CD8-positive, alpha-beta memory T cell (primary cell): ENCODE results near the gene BBX. TPM values are rescaled to one million over a fixed set of nuclear protein-coding genes. Genes with fewer than 3 reads are reported as not detected.

Source experiments
- CTCF ChIA-PET: fragments of 350-600 bp; sonication (Branson Sonifier 250); formaldehyde crosslinking; loops from one replicate; lab custom pipeline; 2021; ENCODE audit warnings: antibody characterized with exemption; lab: Charles Lee
- POLR2A ChIA-PET: fragments of 350-600 bp; sonication (Branson Sonifier 250); formaldehyde crosslinking; loops from one replicate; lab custom pipeline; 2021; ENCODE audit warnings: antibody characterized with exemption; lab: Charles Lee
- DNase-seq, 5 donors: peaks; one replicate each; pipeline versions ENCODE4 v3.0.0 to v3.0.0-alpha.2; 2020 to 2022; ENCODE audit warnings: mixed read lengths in 1 of 5
- H3K27ac ChIP-seq: one replicate; pipeline ENCODE4 v1.7.0; 2013; ENCODE audit warnings: low read depth, mild to moderate bottlenecking, low read length, moderate library complexity
- H3K27me3 ChIP-seq: 2 replicates; pipeline ENCODE4 v1.7.0; 2013; ENCODE audit warnings: low read length, mild to moderate bottlenecking; ENCODE audit not compliant: insufficient read depth, poor library complexity, severe bottlenecking
- H3K36me3 ChIP-seq: 2 replicates; pipeline ENCODE4 v1.7.0; 2013; ENCODE audit warnings: mild to moderate bottlenecking, low read length, moderate library complexity; ENCODE audit not compliant: insufficient read depth
- H3K4me1 ChIP-seq: 2 replicates; pipeline ENCODE4 v1.7.0; 2013; ENCODE audit warnings: mild to moderate bottlenecking, low read length, moderate library complexity; ENCODE audit not compliant: insufficient read depth
- H3K4me3 ChIP-seq: 2 replicates; pipeline ENCODE4 v1.7.0; 2013; ENCODE audit warnings: mild to moderate bottlenecking, low read length
- H3K9me3 ChIP-seq: 2 replicates; pipeline ENCODE4 v1.7.0; 2013; ENCODE audit warnings: mild to moderate bottlenecking, low read length
- H3K27ac Mint-ChIP-seq, 8 donors: one replicate each; pipeline ENCODE4 v1.8.0; 2020 to 2021; ENCODE audit warnings: mixed read lengths in 8 of 8, mild to moderate bottlenecking in 6 of 8, inconsistent platforms in 3 of 8, moderate library complexity in 3 of 8
- H3K27me3 Mint-ChIP-seq, 2 donors: one replicate each; pipeline ENCODE4 v1.8.0; 2020 to 2021; ENCODE audit warnings: mixed read lengths in 2 of 2, mild to moderate bottlenecking in 1 of 2, moderate library complexity in 1 of 2
- H3K36me3 Mint-ChIP-seq, 3 donors: one replicate each; pipeline ENCODE4 v1.8.0; 2020 to 2021; ENCODE audit warnings: mixed read lengths in 3 of 3, inconsistent platforms in 1 of 3, mild to moderate bottlenecking in 1 of 3
- H3K4me1 Mint-ChIP-seq, 3 donors: one replicate each; pipeline ENCODE4 v1.8.0; 2020 to 2021; ENCODE audit warnings: mixed read lengths in 3 of 3, inconsistent platforms in 1 of 3, mild to moderate bottlenecking in 1 of 3
- H3K4me3 Mint-ChIP-seq, 7 donors: one replicate each; pipeline ENCODE4 v1.8.0; 2020 to 2021; ENCODE audit warnings: mixed read lengths in 7 of 7, mild to moderate bottlenecking in 6 of 7, moderate library complexity in 4 of 7, inconsistent platforms in 2 of 7
- H3K9me3 Mint-ChIP-seq, 5 donors: one replicate each; pipeline ENCODE4 v1.8.0; 2020 to 2022; ENCODE audit warnings: mixed read lengths in 5 of 5, mild to moderate bottlenecking in 3 of 5, moderate library complexity in 2 of 5, inconsistent platforms in 1 of 5
- polyA plus RNA-seq: library from polyadenylated mRNA; unstranded; fragments of 300-500 nt; fragmentation: Illumina TruSeq; gene quantifications from one replicate; pipeline ENCODE4 v1.2.3, GENCODE V29; 2021
- total RNA-seq, 2 experiments: library from RNA; stranded (reverse); gene quantifications; one replicate each; pipeline ENCODE4 v1.2.3, GENCODE V29; 2021

BBX gene
- total and polyA plus RNA-seq, 3 experiments from 2014 or later, result 44.5 to 126 (median 54.0) TPM

DNA sequence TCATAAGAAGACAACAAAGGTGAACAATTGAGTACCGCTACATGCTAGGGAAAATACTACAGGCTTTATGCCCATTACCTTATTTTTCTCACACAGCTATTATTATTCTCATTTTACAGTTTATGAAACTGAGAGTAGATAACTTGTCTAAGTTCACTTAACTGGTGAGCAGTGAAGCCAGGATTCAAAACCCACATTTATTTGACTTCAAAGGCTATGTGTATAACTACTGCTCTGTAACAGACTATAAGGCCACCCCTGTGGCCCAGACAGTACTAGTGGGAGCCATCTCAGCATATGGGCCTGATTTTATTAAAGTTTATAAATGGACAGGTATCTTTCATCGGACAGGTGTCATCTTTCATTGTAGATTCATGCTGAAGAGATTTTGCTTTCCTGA, 14.4 kb upstream of the BBX start:
- Histone ChIP-seq H3K27me3 (no peaks in the 10 kb centered on the region), H3K36me3 (no peaks in the 10 kb centered on the region), H3K4me3 (no peak overlapping the region), H3K4me1 (no peaks in the 10 kb centered on the region), H3K27ac (no peak overlapping the region), H3K9me3 (no peaks in the 10 kb centered on the region)
- Mint-ChIP-seq H3K36me3 (no peaks in the 10 kb centered on the region), H3K9me3 (peaks cover 0 to 2% (median 0%) of the 10 kb centered on the region in 5 donors), H3K4me1 (no peaks in the 10 kb centered on the region), H3K27ac (no peak overlapping the region), H3K27me3 (peaks cover 11 to 36% of the 10 kb centered on the region in 2 donors), H3K4me3 (no peak overlapping the region)
- ChIA-PET CTCF (no interaction called here), POLR2A (no interaction called here)
- DNase-seq, result no peak

DNA sequence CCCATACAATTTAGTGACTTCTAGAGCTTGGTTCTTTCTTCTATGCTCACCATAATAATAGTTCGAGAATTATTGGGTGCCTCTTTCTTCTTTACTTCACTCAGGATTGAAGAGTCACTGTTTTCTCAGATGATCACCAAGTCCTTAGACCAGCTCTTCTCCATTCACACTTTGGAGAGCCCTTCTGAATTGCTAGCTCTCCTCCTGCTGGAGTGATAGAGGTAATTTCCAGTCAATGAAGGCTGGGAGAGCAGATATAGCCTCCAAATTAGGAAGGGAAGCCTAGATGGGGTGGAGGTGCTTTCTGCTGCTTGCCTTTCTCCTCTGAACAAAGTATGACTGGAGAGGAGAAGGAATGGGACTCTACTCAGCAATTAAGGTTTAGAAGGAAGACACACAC, 10.7 kb upstream of the BBX start:
- H3K4me1 Mint-ChIP-seq, result no peaks in the 10 kb centered on the region
- DNase-seq, result no peak
- no peak overlapping the region for H3K27ac ChIP-seq
- H3K27ac Mint-ChIP-seq, result no peak overlapping the region
- no peaks in the 10 kb centered on the region for H3K4me1 ChIP-seq
- no peaks in the 10 kb centered on the region for H3K9me3 ChIP-seq
- POLR2A ChIA-PET, result no interaction called here
- CTCF ChIA-PET, result interaction anchor here (0.7 kb wide), 1 partner anchor 10 kb away, joined by 3 read pairs; no protein-coding TSS in a partner anchor
- no peak overlapping the region for H3K4me3 ChIP-seq
- H3K36me3 ChIP-seq, result no peaks in the 10 kb centered on the region
- no peaks in the 10 kb centered on the region for H3K27me3 ChIP-seq
- peaks cover 6 to 45% of the 10 kb centered on the region in 2 donors for H3K27me3 Mint-ChIP-seq
- no peak overlapping the region for H3K4me3 Mint-ChIP-seq
- H3K9me3 Mint-ChIP-seq, result peaks cover 0 to 2% (median 0%) of the 10 kb centered on the region in 5 donors
- H3K36me3 Mint-ChIP-seq, result no peaks in the 10 kb centered on the region

DNA sequence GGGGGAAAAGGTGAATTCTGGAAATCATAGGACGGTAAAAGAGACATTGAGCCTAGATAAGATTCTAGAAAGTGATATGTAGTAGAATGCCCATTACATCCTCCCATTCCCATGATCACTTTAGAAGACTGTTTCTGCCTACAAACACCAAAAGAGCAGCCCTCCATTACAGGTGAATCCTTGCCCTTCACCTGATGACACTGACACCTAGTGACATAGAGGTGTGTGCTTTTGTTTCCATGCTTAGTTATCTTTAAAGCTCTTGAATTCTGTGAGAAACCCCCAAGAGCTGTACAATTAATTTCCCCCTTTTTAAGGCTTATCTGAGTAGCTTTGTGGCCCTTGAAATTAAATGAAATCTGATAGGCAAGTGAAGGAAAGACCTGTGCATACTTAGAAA, 8.3 kb upstream of the BBX start:
- peaks cover 9 to 26% of the 10 kb centered on the region in 2 donors for H3K27me3 Mint-ChIP-seq
- no peak overlapping the region for H3K27ac ChIP-seq
- no peaks in the 10 kb centered on the region for H3K4me1 ChIP-seq
- POLR2A ChIA-PET, result interaction anchor here (0.7 kb wide), 1 partner anchor 269 kb away, joined by 4 read pairs; no protein-coding TSS in a partner anchor
- DNase-seq, result no peak
- H3K9me3 ChIP-seq, result no peaks in the 10 kb centered on the region
- CTCF ChIA-PET, result interaction anchor here (1.7 kb wide), 1 partner anchor 10 kb away, joined by 5 read pairs; no protein-coding TSS in a partner anchor
- H3K36me3 Mint-ChIP-seq, result no peaks in the 10 kb centered on the region
- H3K4me3 Mint-ChIP-seq, result no peak overlapping the region
- H3K36me3 ChIP-seq, result no peaks in the 10 kb centered on the region
- no peaks in the 10 kb centered on the region for H3K27me3 ChIP-seq
- no peaks in the 10 kb centered on the region for H3K4me1 Mint-ChIP-seq
- H3K27ac Mint-ChIP-seq, result no peak overlapping the region
- no peak overlapping the region for H3K4me3 ChIP-seq
- H3K9me3 Mint-ChIP-seq, result no peaks in the 10 kb centered on the region

DNA sequence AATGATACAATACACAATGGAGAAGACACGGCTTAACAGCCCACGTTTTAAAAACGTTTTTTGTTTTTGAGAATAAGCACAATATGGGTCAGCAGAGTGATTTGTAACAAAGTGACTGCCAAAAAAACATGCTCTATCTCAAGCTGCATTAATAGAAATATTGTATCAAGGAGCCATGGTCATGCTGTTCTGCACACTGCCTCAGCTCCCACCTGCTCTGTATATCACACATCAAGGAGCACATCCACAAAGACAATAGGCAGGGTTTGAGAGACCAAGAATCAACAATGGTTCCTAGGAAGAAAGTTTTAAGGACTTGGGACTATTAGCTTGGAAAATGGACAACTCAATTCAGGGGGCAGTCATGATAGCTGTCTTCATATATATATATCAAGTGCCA, 6.3 kb upstream of the BBX start:
- no peaks in the 10 kb centered on the region for H3K36me3 Mint-ChIP-seq
- CTCF ChIA-PET, result no interaction called here

DNA sequence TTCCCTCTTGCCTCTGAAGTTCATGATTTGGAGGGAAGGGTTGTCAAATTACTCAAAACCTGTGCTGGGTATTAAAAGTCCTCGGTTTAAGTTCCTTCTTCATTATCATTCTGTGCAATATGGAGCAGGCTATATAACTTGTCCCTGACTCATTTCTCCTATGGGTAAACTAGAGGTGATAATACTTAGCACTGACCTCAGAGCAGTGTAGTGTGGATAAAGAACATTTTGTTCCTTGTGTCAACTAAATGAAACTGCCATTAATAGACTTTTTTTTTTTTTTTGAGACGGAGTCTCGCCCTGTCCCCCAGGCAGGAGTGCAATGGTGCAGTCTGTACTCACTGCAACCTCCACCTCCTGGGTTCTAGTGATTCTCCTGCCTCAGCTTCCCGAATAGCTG, 2.2 kb upstream of the BBX start:
- no peaks in the 10 kb centered on the region for H3K27me3 ChIP-seq
- ChIA-PET POLR2A (interaction anchor here (0.7 kb wide), 1 partner anchor 53 kb away, joined by 7 read pairs; no protein-coding TSS in a partner anchor), CTCF (no interaction called here)
- H3K27ac ChIP-seq, result no peak overlapping the region
- Mint-ChIP-seq H3K36me3 (peaks cover 0 to 15% (median 0%) of the 10 kb centered on the region in 3 donors), H3K27me3 (peaks cover 6 to 14% of the 10 kb centered on the region in 2 donors), H3K4me1 (peaks cover 6 to 18% (median 17%) of the 10 kb centered on the region in 3 donors), H3K4me3 (no peak overlapping the region), H3K9me3 (no peaks in the 10 kb centered on the region), H3K27ac (no peak overlapping the region)
- H3K36me3 ChIP-seq, result no peaks in the 10 kb centered on the region
- no peak overlapping the region for H3K4me3 ChIP-seq
- no peaks in the 10 kb centered on the region for H3K9me3 ChIP-seq
- H3K4me1 ChIP-seq, result peaks cover 4% of the 10 kb centered on the region
- DNase-seq, result no peak

More for the DNA sequence above, 6.3 kb upstream of the BBX start:
- Histone ChIP-seq H3K36me3 (no peaks in the 10 kb centered on the region), H3K27ac (no peak overlapping the region), H3K4me1 (no peaks in the 10 kb centered on the region), H3K4me3 (no peak overlapping the region), H3K9me3 (no peaks in the 10 kb centered on the region), H3K27me3 (no peaks in the 10 kb centered on the region)
- Mint-ChIP-seq H3K27me3 (peaks cover 7 to 18% of the 10 kb centered on the region in 2 donors), H3K4me1 (peaks cover 0 to 1% (median under 1%) of the 10 kb centered on the region in 3 donors), H3K9me3 (no peaks in the 10 kb centered on the region), H3K4me3 (no peak overlapping the region), H3K27ac (no peak overlapping the region)
- DNase-seq, result no peak
- POLR2A ChIA-PET, result no interaction called here

DNA sequence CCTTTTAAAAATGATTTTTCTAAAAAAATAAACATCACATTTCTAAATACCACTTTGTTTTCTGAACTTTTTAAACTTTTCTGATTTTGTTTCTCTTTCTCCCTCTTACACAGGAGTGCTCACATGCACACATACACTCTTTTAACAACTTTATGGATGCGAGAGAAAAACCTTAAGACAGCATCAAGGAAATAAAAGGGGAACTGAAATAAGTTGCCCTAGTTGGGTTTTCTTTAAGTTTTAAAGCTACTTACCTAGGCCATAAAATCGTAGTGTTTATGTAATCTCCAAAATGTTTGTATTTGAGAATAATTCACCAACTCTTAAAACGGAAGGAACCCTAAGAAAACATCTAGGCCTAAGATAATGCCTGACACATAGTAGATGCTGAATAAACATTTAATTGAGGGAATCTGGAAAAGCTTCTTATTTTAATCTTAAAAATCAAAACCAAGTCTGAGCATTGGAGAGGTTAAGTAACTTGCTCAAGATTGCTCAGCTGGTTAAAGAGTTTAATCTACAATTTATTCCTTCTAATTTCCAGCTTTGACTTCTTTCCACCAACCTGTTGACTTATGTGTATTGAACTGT, 1.2 kb upstream of the BBX start:
- no peak overlapping the region for H3K4me3 ChIP-seq
- POLR2A ChIA-PET, result interaction anchor here (0.6 kb wide), 1 partner anchor 1799 kb away, joined by 5 read pairs; no protein-coding TSS in a partner anchor
- CTCF ChIA-PET, result interaction anchor here (1.1 kb wide), 1 partner anchor 10 kb away, joined by 3 read pairs; no protein-coding TSS in a partner anchor

DNA sequence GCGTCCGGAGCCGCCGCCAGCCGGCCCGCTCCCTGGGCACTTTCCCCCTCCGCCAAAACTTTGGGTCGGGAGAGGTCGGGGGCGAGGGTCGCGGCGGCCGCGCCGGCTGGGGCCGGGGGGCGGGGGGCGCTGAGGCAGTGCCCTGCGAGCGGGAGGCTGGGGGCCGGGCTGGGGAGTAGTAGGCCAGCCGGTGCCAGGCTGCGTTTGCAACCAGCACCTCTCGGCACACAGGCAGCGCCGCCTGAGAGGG, 452 bp downstream of the BBX start:
- Histone ChIP-seq H3K27me3 (no peaks in the 10 kb centered on the region), H3K9me3 (no peaks in the 10 kb centered on the region), H3K4me3 (peak overlapping the region; percentile 88), H3K27ac (peak overlapping the region; percentile 82), H3K36me3 (no peaks in the 10 kb centered on the region), H3K4me1 (peaks cover 11% of the 10 kb centered on the region)
- Mint-ChIP-seq H3K4me1 (peaks cover 28 to 44% (median 43%) of the 10 kb centered on the region in 3 donors), H3K27ac (peak overlapping the region in 7 of 8 donors; percentile 81 to 99 (median 98)), H3K27me3 (peaks cover 0 to 1% of the 10 kb centered on the region in 2 donors), H3K36me3 (peaks cover 0 to 31% (median 6%) of the 10 kb centered on the region in 3 donors), H3K9me3 (no peaks in the 10 kb centered on the region), H3K4me3 (peak overlapping the region; percentile 93 to 100 (median 97))
- DNase-seq, result peak in 2 of 5 donors; percentile 64 to 70
- CTCF ChIA-PET, result no interaction called here
- POLR2A ChIA-PET, result interaction anchor here (0.7 to 0.9 kb wide), 2 partner anchors 92 to 1080 kb away, joined by 4 to 5 read pairs; no protein-coding TSS in a partner anchor

More for the DNA sequence above, 1.2 kb upstream of the BBX start:
- H3K4me1 ChIP-seq, result peaks cover 11% of the 10 kb centered on the region
- peaks cover 13 to 28% (median 26%) of the 10 kb centered on the region in 3 donors for H3K4me1 Mint-ChIP-seq
- peak overlapping the region in 2 of 8 donors; percentile 15 to 27 for H3K27ac Mint-ChIP-seq
- no peak for DNase-seq
- H3K36me3 ChIP-seq, result no peaks in the 10 kb centered on the region
- no peaks in the 10 kb centered on the region for H3K27me3 ChIP-seq
- peaks cover 4 to 6% of the 10 kb centered on the region in 2 donors for H3K27me3 Mint-ChIP-seq
- H3K9me3 Mint-ChIP-seq, result no peaks in the 10 kb centered on the region
- no peaks in the 10 kb centered on the region for H3K9me3 ChIP-seq
- H3K4me3 Mint-ChIP-seq, result no peak overlapping the region
- H3K27ac ChIP-seq, result no peak overlapping the region
- peaks cover 0 to 18% (median 0%) of the 10 kb centered on the region in 3 donors for H3K36me3 Mint-ChIP-seq
